Choroid plexus epithelial cell (primary cell): ENCODE data around the gene AK9.

ENCODE experiments used
- DNase-seq: peaks from one replicate; pipeline ENCODE4 v3.0.0-alpha.2; 2010; ENCODE audit warnings: low read depth
- H3K4me3 ChIP-seq: 2 replicates; pipeline ENCODE4 v1.5.1; 2011; ENCODE audit warnings: low read depth, mild to moderate bottlenecking, control low read depth, low read length, moderate library complexity
- TF ChIP-seq, protein P1 (sequence below): conservative IDR thresholded peaks from 2 replicates; pipeline ENCODE4 v1.5.1; 2011; ENCODE audit warnings: low read depth, mild to moderate bottlenecking, control low read depth, inconsistent platforms, low read length, moderate library complexity

Gene AK9

DNA sequence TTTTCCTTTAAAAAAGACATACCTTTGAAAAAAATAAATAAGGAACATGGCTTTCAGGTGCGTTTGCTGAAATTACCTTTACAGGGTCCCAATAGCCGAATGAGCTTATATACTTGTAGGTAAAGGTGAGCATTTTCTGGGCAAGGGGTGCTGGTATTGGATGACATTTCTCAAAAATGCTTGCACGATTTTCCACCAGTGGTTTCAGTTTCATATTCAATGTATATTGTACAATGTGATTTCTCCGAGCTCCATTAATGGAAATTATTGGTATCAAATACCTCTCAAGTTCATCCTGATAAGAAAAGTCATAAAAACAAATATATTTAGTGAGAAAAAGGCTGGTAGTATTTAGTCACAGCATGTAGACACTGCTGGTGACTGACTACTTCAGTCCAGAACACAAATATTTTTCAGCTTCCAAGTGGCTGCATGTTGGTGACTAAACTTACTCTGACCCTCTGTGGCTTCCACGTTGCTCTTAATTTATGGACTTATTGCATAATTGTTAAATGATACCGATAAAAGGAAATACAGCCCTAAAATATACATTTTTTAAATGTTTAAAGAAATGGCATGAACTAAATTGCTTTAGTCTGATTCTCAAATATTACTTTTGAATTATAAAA lies 175.1 kb downstream of the AK9 start:
- peak; percentile 30 for DNase-seq
- TF ChIP-seq, protein P1, sequence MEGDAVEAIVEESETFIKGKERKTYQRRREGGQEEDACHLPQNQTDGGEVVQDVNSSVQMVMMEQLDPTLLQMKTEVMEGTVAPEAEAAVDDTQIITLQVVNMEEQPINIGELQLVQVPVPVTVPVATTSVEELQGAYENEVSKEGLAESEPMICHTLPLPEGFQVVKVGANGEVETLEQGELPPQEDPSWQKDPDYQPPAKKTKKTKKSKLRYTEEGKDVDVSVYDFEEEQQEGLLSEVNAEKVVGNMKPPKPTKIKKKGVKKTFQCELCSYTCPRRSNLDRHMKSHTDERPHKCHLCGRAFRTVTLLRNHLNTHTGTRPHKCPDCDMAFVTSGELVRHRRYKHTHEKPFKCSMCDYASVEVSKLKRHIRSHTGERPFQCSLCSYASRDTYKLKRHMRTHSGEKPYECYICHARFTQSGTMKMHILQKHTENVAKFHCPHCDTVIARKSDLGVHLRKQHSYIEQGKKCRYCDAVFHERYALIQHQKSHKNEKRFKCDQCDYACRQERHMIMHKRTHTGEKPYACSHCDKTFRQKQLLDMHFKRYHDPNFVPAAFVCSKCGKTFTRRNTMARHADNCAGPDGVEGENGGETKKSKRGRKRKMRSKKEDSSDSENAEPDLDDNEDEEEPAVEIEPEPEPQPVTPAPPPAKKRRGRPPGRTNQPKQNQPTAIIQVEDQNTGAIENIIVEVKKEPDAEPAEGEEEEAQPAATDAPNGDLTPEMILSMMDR = no peak
- H3K4me3 ChIP-seq = peak overlapping the region; percentile 38

DNA sequence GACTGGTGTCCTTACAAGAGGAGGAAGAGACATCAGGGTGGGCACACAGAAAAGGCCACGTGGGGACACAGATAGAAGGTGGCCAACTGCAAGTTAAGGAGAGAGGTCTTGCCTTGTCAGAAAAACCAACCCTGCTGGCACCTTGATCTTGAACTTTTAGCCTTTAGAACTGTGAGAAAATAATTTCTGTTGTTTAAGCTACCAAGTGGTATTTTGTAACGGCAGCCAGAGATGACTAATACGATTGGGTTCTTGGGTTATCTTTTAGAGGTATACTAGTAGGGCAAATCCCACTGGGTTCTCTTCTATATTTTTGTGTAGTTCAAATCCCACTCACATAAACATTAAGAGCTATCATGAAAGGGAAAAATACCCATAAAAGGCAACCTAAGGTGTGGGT lies 176.1 kb downstream of the AK9 start:
- TF ChIP-seq, protein P1 = no peak
- peak; percentile 31 for DNase-seq
- H3K4me3 ChIP-seq = no peak overlapping the region

DNA sequence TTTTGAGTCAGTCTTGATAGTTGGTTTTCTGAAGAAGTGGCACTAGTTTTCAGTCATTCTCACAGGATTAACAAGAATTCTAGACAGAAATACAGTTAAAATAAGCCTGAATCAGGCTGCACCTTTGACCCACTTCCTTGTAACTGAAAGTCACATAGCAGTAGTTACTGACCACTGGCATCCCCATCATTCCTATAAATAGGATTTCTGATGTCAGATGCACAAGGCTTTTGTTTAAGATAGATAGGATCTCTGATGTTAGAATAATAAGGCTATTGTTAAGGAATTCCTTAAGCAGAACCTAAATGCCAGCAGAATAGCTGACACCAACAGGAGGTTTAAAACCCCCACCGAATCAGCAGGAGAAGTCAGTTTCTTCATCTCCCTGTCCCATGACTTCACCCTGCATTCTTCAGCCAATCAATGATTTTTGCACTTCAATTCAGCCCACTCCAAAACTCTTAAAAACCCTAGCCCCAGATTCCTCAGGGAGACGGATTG lies 177.4 kb downstream of the AK9 start:
- no peak overlapping the region for H3K4me3 ChIP-seq
- peak; percentile 80 for DNase-seq
- TF ChIP-seq, protein P1 = no peak

DNA sequence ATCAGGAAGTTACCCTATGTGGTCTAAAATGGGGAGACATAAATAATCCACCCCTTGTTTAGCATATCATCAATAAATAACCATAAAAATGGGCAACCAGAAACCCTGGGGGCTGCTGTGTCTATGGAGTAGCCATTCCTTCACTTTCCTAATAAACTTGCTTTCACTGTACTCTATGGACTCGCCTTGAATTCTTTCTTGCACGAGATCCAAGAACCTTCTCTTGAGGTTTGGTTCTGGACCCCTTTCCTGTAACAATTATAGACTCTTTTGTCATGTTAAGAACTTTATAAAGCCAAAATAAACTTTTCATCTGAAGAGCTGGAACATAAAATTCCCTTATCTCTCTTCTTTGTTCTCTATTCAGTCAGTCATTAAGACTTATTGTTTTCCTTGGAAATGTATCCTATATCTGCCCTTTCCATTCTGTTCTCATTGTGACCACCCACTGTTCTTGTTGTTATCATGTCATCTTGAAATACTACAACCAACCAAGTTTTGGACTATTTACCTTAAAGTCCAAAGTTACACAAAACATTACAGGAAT lies 178.7 kb downstream of the AK9 start:
- no peak overlapping the region for H3K4me3 ChIP-seq
- TF ChIP-seq, protein P1 = no peak
- DNase-seq = no peak

DNA sequence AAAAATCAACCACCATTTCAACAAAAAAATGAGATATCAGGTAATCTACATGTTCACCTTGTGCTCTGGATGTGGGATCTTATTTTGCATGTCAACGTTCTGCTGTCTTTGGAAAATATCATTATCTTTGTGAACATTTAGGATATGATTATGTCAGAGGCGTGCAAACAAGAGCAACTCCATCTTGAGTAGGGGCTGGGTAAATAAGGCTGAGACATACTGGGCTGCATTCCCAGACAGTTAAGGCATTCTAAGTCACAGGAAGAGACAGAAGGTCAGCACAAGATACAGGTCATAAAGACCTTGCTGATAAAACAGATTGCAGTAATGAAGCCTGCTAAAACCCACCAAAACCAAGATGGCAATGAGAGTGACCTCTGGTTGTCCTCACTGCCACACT lies 179.2 kb downstream of the AK9 start:
- H3K4me3 ChIP-seq = no peak overlapping the region
- DNase-seq = no peak
- TF ChIP-seq, protein P1 = no peak

DNA sequence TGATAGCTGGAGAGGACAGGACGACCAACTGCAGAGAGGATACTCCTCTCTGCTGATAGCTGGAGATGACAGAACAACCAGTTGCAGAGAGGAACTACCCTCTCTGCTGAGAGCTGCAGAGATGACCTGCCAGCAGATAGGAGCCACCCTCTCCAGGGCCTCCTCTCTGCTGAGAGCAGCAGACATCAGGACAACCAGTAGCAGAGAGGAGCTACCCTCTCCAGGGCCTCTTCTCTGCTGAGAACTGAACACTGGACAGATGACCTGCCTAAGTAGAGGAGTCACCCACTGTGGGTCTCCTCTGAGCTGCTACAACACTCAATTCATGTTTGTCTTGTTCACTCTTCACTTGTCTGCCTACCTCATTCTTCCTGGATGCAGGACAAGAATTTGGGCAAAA lies 180.6 kb downstream of the AK9 start:
- H3K4me3 ChIP-seq = no peak overlapping the region
- TF ChIP-seq, protein P1 = no peak
- no peak for DNase-seq
